ENCODE measurements around the gene APOL3.

GRCh38 chr22:36101756-36102155 lies 58.8 kb downstream of the APOL3 start:
- no peak for TF ChIP-seq CTCF (conservative IDR thresholded peaks at IDR 0.05 in 1 of 2, IDR thresholded peaks at IDR 0.05 in 1 of 2; ENCODE audit: extremely low read depth in 1 of 2, insufficient read depth in 1 of 2, low read depth in 1 of 2, low read length in 2 of 2)
- no peak for TF ChIP-seq EZH2 (IDR thresholded peaks at IDR 0.05; ENCODE audit: borderline replicate concordance, low read length)

Data from mammary epithelial cell (primary cell).